Measurements from ENCODE around the gene SLC24A5. TPM values are rescaled to one million over a fixed set of nuclear protein-coding genes. Genes with fewer than 3 reads are reported as not detected.
A peak's percentile ranks its signal among the peaks of the same experiment; 100 is the strongest.

The SLC24A5 gene
- total and polyA plus RNA-seq, 10 of the 15 experiments (the other 5 are each of a cell fraction or from before 2014, with no cell fraction given) = not detected

DNA sequence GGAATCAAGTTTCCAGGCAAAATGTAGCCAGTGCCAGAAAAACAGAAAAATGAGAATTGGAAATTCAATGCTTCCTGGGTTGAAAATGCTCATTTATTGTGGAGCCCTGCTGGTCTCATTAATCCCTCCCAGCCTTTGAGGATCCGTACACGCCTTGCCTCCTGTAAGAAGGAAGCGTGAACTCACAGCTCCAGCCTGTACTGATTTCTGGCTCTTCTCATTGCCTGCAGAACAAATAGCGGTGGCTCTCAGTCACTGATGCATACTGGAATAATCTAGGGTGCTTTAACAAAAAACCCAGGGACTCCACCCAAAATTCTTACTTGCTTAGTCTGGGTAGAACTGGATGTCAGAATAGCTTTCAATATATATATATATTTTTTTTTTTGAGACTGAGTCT is 29.3 kb upstream of the SLC24A5 start (continued):
- TF ChIP-seq, protein P1, sequence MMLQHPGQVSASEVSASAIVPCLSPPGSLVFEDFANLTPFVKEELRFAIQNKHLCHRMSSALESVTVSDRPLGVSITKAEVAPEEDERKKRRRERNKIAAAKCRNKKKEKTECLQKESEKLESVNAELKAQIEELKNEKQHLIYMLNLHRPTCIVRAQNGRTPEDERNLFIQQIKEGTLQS (IDR thresholded peaks at IDR 0.05; ENCODE audit: borderline replicate concordance, extremely low read depth, low read depth, low read length) = no peak
- TF ChIP-seq RB1 (IDR thresholded peaks at IDR 0.05; ENCODE audit: borderline replicate concordance) (no peak), TCF12 (IDR thresholded peaks at IDR 0.05; ENCODE audit: low read depth, low read length) (no peak)

GRCh38 chr15:48096355-48096786 is 24.4 kb upstream of the SLC24A5 start:
- H4K20me1 ChIP-seq (ENCODE audit: control insufficient read depth, insufficient read depth) = no peaks in the 10 kb centered on the region
- intact Hi-C loops (cut with micrococcal nuclease; ENCODE audit: unreplicated experiment) = no loop called here
- TF ChIP-seq BHLHE40 (IDR thresholded peaks at IDR 0.05; ENCODE audit: borderline replicate concordance in 1 of 2, low read depth in 2 of 2, low read length in 1 of 2) (peak in 1 of 2 experiments; percentile 36; a peak in 1 of 4 replicates), BCL3 (IDR thresholded peaks at IDR 0.05; ENCODE audit: borderline replicate concordance, insufficient read depth, low read depth, low read length, poor library complexity, severe bottlenecking) (no peak)
- no peaks in the 10 kb centered on the region for H3K27me3 ChIP-seq (replicated peaks in 1 of 2; ENCODE audit: control insufficient read depth in 2 of 2, insufficient read depth in 2 of 2, low read length in 1 of 2)
- H3K9me3 ChIP-seq (replicated peaks; ENCODE audit: control insufficient read depth, insufficient read depth, low read length) = no peaks in the 10 kb centered on the region; the same call in 2 of the 3 replicates
- H3K79me2 ChIP-seq (ENCODE audit: control insufficient read depth, insufficient read depth, low read length) = no peaks in the 10 kb centered on the region
- ChIA-PET RAD21 (ENCODE audit: unreplicated experiment) (interaction anchor here (0.6 to 1.0 kb wide), 2 partner anchors 97 to 1794 kb away, joined by 3 read pairs; no protein-coding TSS in a partner anchor), POLR2A (no interaction called here), CTCF (interaction anchor here (1.1 kb wide), 1 partner anchor 11 kb away, joined by 3 read pairs; no protein-coding TSS in a partner anchor), SMC1A (ENCODE audit: uncharacterized antibody, unreplicated experiment) (no interaction called here)
- no peak overlapping the region for H3K27ac ChIP-seq (ENCODE audit: control insufficient read depth, insufficient read depth)
- H3K9ac ChIP-seq (ENCODE audit: control insufficient read depth, insufficient read depth, low read length) = no peak overlapping the region
- H3K4me2 ChIP-seq (ENCODE audit: control insufficient read depth, insufficient read depth) = no peak overlapping the region
- in situ Hi-C loops (cut with MboI) = no loop called here
- H3K4me3 ChIP-seq = no peak overlapping the region
- H2AFZ ChIP-seq (ENCODE audit: control insufficient read depth, low read depth, low read length) = no peak overlapping the region
- ATAC-seq = peak; percentile 76
- H3K4me1 ChIP-seq (ENCODE audit: control insufficient read depth, insufficient read depth, low read length) = no peaks in the 10 kb centered on the region
- no peak for FAIRE-seq
- no peak for DNase-seq (ENCODE audit: low read depth, low spot score)
- no peaks in the 10 kb centered on the region for H3K36me3 ChIP-seq (ENCODE audit: control insufficient read depth in 2 of 2, insufficient read depth in 2 of 2, low read length in 1 of 2)
- BruUV-seq (replicated peaks) = no TSS peak
- 20% methylated on average over 4 of the region's 4 CpGs for WGBS (ENCODE audit: insufficient coverage, insufficient replicate concordance, low lambda C conversion rate, missing lambda C conversion rate)

Measured in GM12878 (cell line).